Islet of Langerhans (tissue), 1 donor: ENCODE data around the gene ZSWIM7.

Source experiments
- FAIRE-seq: peaks from one replicate; lab custom pipeline; 2011; peaks lifted over from hg19 to GRCh38; lab: Jason Lieb, UNC

Gene ZSWIM7

DNA sequence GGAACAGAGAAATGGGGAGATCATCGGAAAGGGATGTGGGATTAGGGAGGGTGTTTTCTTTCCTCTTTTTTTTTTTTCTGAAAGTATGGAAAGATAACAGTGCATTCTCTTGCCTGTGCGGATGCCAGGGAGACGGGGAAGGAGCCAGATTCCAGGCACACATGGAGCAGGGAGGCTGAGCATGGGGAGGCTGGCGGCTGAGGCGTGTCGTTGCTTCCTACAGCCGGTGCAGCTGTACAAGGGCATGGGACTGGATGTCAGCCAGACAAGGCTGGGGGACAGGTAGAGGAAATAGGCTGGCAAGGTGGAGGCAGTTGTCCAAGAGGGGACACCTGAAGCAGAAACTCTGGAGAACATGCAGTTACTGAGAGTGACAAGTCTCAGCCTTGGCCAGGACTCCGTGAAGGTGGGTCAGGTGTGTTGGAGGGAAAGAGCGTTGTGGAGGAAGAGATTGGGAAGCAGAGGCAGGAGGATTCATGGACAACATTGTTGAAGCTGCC, 71.2 kb downstream of the ZSWIM7 start:
- FAIRE-seq: no peak
